ENCODE measurements around the gene MYOF.

- TF ChIP-seq POLR2A (IDR thresholded peaks at IDR 0.05), result no peak
- TF ChIP-seq, protein P1, sequence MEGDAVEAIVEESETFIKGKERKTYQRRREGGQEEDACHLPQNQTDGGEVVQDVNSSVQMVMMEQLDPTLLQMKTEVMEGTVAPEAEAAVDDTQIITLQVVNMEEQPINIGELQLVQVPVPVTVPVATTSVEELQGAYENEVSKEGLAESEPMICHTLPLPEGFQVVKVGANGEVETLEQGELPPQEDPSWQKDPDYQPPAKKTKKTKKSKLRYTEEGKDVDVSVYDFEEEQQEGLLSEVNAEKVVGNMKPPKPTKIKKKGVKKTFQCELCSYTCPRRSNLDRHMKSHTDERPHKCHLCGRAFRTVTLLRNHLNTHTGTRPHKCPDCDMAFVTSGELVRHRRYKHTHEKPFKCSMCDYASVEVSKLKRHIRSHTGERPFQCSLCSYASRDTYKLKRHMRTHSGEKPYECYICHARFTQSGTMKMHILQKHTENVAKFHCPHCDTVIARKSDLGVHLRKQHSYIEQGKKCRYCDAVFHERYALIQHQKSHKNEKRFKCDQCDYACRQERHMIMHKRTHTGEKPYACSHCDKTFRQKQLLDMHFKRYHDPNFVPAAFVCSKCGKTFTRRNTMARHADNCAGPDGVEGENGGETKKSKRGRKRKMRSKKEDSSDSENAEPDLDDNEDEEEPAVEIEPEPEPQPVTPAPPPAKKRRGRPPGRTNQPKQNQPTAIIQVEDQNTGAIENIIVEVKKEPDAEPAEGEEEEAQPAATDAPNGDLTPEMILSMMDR (IDR thresholded peaks at IDR 0.05 in 4 of 5, conservative IDR thresholded peaks at IDR 0.05 in 1 of 5), result no peak
These were observed 102.2 kb downstream of the MYOF start for GRCh38 chr10:93379731-93380575.
